ENCODE results near the gene ILKAP.

DNA sequence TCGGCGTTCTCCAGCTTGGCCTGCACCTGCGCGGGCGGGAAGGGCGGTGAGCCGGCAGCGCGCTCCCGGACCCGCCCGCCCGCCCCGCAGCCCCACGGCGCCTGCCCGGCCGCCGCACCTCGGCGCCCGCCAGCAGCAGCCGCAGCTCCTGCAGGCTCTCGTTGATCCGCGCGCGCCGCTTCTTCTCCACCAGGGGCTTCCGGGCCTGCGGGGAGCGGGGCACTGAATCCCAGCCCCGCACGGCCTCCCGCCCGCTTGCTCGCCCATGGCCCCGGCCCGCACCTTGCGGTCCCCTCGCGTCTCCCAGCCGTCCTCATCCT is 36.0 kb upstream of the ILKAP start:
- TF ChIP-seq POLR2AphosphoS5 (IDR thresholded peaks at IDR 0.05; ENCODE audit: low read depth, low read length) (no peak), CTCF (IDR thresholded peaks at IDR 0.05 in 2 of 3, conservative IDR thresholded peaks at IDR 0.05 in 1 of 3; ENCODE audit: borderline replicate concordance in 1 of 3, insufficient read depth in 1 of 3, low read depth in 2 of 3, low read length in 2 of 3) (no peak)
